ENCODE measurements around the gene GAS2L1.

Gene GAS2L1

GRCh38 chr22:29310065-29310862, 3.8 kb downstream of the GAS2L1 start:
- no peak for DNase-seq

- DNase-seq, result peak; percentile 39
Measured at GRCh38 chr22:29310863-29311339, 4.5 kb downstream of the GAS2L1 start.

DNA sequence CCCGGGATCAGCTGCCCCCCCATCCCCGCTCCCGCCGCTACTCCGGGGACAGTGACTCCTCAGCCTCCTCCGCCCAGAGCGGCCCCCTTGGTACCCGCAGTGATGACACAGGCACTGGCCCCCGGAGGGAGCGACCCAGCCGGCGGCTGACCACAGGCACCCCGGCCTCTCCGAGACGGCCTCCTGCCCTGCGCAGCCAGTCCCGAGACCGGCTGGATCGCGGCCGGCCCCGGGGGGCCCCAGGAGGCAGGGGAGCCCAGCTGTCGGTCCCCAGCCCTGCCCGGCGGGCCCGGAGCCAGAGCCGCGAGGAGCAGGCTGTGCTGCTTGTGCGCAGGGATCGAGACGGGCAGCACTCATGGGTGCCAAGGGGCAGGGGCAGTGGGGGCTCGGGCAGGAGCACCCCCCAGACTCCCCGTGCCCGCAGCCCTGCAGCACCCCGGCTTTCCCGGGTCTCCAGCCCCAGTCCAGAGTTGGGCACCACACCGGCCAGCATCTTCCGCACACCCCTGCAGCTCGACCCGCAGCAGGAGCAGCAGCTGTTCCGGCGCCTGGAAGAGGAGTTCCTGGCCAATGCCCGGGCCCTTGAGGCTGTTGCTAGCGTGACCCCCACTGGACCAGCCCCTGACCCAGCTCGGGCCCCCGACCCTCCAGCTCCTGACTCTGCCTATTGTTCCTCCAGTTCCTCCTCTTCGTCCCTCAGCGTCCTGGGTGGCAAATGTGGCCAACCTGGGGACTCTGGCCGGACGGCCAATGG, 5.2 kb downstream of the GAS2L1 start:
- no peak for DNase-seq

DNA sequence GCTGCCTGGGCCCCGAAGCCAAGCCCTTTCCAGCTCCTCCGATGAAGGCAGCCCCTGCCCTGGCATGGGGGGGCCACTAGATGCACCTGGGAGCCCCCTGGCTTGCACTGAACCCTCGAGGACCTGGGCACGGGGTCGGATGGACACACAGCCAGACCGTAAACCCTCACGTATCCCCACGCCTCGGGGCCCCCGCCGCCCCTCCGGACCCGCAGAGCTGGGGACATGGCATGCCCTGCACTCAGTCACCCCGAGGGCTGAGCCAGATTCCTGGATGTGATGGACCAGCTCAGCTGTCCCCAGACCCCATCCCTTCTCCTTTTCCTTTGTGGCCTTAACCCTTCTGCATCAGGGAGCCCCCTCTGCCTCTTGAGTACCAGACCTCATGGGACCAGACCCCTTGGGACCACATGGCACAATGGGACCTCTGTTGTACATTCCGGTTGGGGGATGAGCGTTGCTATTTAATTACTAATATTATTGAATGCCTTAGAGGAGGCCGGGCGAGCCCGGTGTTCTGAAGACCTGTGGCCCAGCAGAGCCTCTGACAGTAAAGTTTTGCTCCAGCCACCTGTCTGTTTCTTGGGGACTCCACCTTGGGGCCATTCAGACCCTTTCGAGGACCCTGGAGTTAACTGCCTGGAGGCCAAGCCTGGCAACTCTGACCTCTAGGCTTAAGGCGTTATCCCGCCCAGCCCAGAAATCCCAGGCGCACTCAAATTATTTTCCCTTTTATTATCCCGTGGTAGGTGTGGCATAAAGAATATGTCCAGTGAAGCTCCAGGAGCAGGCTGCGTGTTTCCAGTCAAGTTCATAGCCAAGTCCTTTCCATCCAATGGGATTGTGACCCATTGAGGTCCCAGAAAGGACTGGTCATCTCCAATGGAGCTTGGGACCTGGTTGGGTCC, 6.0 kb downstream of the GAS2L1 start:
- no peak for DNase-seq

GRCh38 chr22:29313126-29313575, 6.7 kb downstream of the GAS2L1 start:
- DNase-seq, result no peak

DNA sequence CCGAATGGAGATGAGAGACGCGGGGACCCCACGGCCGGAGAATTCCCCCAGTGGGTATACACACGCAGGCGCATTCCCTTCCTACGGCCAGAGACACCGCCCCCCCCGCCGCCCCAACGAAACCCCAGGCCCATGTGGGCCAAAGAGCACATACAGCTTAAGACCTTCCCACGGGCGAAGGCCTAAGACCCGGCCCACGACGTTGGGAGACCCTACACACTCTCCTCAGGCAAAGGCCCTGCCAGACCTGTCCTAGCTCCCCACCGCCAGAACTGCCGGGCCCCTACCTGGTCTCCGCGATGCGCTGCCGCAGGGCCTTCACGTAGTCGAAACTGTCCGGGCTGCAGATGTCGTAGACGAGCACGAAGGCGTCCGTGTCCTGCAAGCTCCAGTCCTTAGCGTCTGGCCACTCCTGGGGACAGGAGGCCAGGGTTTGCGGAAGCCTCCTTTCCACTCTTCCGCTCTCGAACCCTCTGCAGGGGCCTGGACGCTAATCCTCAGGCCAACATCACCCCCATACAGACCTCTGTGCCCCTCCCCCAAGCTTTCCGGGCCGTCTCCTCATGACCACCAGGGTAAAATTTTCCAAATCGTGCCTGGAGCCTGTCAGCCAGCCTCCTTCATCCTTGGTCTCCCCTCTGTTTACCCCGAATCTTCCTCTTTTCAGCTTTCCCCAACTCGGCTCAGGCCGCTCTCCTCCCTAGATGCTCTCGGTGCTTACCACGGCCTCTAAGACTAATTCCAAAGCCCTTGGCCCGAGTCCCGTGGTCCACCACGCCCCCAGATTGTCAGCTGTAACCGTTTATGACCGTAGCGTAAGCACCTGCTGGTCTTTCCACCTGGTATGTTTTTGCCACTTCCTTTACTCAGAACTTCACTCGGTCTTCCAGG, 7.4 kb downstream of the GAS2L1 start:
- DNase-seq, result no peak

- DNase-seq, result no peak
Measured at GRCh38 chr22:29314537-29315285, 8.3 kb downstream of the GAS2L1 start.

- DNase-seq, result no peak
Measured at GRCh38 chr22:29315286-29316140, 9.1 kb downstream of the GAS2L1 start, which contains the start of gene RASL10A. TSS of gene RASL10A (minus strand) at chr22:29315697. CDS start at chr22:29315246, 451 bp downstream.

GRCh38 chr22:29316141-29316828, 9.8 kb downstream of the GAS2L1 start:
- no peak for DNase-seq

GRCh38 chr22:29317827-29318454, 11.5 kb downstream of the GAS2L1 start:
- DNase-seq, result no peak

DNA sequence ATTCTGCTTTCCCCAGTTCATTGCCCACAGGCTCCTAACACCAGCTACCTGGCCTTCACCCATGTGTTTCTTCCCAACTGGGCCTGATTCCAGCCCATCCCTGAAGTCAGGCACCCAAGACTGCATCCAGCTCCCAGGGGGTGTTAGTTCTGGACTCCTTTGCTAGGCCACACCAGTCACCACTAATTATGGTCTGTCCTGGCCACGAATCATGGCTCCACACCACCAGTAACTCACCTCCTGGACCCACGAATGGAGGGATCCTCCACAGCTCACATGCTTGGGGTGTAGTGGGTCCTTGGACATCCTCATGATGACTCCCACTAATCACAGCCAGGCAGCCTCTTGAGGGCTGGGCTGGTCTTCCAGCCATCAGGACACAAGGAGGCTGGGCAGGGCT, 12.6 kb downstream of the GAS2L1 start:
- DNase-seq, result no peak

- DNase-seq, result no peak
Measured at GRCh38 chr22:29320546-29320945, 14.1 kb downstream of the GAS2L1 start.

- DNase-seq, result no peak
Measured at GRCh38 chr22:29323641-29324040, 17.2 kb downstream of the GAS2L1 start.

DNA sequence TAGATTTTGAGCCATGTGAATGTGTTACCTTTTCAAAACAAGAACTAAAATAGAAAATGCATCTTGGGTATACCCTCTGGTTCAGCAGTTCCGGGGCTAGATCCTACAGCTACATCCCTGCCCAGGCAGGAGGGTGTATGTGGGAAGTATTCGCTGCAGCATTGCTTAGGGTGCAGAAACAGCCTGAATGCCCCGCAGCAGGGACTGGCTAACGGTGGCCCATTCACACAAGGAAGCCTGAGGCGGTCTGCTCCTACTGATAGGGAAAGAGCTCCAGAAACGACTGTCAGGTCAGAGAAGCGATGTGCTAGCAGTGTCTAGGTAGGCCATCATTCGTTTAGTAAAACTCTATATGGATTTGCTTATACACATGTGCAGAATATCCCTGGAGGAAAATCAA, 18.9 kb downstream of the GAS2L1 start:
- DNase-seq, result no peak

DNA sequence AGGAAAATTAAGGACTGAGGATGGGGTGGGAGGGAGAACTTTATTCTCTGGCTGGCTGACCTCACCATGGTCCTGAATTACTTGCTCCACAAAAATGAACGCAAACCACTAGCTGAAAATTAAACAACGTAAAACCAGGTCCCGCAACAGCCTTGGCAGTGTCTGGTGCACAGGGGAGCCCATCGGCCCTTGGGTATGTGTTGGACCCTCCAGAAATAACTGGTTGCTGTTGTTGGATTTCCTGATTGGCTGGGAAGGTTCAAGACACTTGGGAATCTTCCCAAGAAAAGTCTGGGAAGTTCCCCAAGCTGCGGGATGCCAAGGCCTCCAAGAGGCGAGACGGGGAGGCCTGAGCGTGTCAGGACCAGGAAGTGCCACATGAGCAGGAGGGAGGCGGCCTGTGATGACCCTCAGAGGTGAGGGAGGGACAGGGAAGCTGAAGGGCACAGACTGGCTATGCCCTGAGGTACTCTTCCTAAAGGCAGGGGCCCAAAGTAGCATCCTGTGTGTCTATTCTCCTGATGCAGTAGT, 19.4 kb downstream of the GAS2L1 start:
- no peak for DNase-seq

GRCh38 chr22:29326481-29326880, 20.0 kb downstream of the GAS2L1 start:
- no peak for DNase-seq

GRCh38 chr22:29327089-29327764, 20.8 kb downstream of the GAS2L1 start:
- no peak for DNase-seq

DNA sequence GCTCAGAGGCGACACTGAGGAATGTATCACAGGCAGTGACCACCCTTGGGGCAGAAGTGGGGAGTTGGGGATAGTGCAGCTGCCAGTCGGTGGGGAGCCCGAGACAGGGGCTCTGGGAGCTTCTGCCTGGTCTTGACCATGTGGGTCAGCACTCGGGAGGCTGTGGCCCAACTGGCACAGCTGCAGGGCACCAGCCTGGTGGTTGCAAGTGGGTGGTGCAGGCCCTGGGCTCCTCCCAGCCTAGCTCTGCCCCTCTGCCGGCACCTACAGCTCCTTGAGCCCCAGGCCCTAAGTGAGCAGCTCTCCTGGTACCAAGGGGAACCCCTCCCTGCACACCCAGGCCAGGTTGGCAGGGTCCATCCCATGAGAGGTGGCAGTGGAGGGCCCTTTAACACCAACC, 21.6 kb downstream of the GAS2L1 start:
- DNase-seq, result no peak

Measured in CD4-positive, alpha-beta T cell treated with Interleukin-6 for 4 hours (primary cell).